B cell (primary cell): ENCODE results near the gene MTFR1L.

Experiments
- EZH2 ChIP-seq: IDR thresholded peaks from 2 replicates; pipeline ENCODE4 v1.6.1; 2012; ENCODE audit warnings: borderline replicate concordance, low read depth, mild to moderate bottlenecking, moderate library complexity, low read length; ENCODE audit not compliant: insufficient read depth, poor library complexity, severe bottlenecking
- TF ChIP-seq, protein P1 (sequence below): fragments of 200-600 bp; IDR thresholded peaks from one replicate; pipeline ENCODE4 v1.8.0; 2022; ENCODE audit warnings: antibody characterized with exemption, mild to moderate bottlenecking

DNA sequence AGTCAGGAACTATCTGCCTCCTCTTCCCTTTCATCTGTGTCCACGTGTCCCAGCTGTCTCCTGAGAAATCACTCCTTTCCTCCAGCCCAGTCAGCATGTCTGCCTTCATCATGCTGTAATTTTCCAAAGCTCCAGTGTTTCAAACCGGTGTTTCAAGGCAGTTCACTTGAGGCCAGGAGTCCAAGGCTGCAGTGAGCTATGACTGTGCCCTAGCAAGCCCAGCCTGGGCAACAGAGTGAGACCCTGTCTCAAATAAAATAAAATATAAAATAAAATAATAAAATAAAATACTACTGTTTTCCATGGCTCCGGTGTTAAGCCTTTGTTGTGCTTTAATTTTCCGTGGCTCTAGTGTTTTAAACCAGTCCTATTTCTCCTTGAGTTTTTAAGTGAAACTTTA lies 27.6 kb upstream of the MTFR1L start:
- TF ChIP-seq, protein P1, sequence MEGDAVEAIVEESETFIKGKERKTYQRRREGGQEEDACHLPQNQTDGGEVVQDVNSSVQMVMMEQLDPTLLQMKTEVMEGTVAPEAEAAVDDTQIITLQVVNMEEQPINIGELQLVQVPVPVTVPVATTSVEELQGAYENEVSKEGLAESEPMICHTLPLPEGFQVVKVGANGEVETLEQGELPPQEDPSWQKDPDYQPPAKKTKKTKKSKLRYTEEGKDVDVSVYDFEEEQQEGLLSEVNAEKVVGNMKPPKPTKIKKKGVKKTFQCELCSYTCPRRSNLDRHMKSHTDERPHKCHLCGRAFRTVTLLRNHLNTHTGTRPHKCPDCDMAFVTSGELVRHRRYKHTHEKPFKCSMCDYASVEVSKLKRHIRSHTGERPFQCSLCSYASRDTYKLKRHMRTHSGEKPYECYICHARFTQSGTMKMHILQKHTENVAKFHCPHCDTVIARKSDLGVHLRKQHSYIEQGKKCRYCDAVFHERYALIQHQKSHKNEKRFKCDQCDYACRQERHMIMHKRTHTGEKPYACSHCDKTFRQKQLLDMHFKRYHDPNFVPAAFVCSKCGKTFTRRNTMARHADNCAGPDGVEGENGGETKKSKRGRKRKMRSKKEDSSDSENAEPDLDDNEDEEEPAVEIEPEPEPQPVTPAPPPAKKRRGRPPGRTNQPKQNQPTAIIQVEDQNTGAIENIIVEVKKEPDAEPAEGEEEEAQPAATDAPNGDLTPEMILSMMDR: no peak
- no peak for TF ChIP-seq EZH2
